Keratinocyte (primary cell): ENCODE measurements around the gene NOL4. TPM values are rescaled to one million over a fixed set of nuclear protein-coding genes. Genes with fewer than 3 reads are reported as not detected.

ENCODE experiments used
- DNase-seq: peaks from one replicate; pipeline ENCODE4 v3.0.0-alpha.2; 2011; ENCODE audit warnings: low read depth, missing footprints, low spot score
- FAIRE-seq: peaks from 2 replicates; lab custom pipeline; 2011; peaks lifted over from hg19 to GRCh38; lab: Jason Lieb, UNC
- H2AFZ ChIP-seq: 2 replicates; pipeline ENCODE4 v1.6.0; 2012; ENCODE audit warnings: low read length, control low read depth, inconsistent platforms; ENCODE audit not compliant: control insufficient read depth
- H3K27ac ChIP-seq: 2 replicates; pipeline ENCODE4 v1.5.1; 2011; ENCODE audit warnings: low read length; ENCODE audit not compliant: control insufficient read depth, insufficient read depth
- H3K27me3 ChIP-seq: 3 replicates; pipeline ENCODE4 v1.6.0; 2011; ENCODE audit warnings: low read length; ENCODE audit not compliant: control insufficient read depth, insufficient read depth; ENCODE audit errors: extremely low read depth
- H3K36me3 ChIP-seq, 2 experiments: 2 replicates in 1 of 2; 3 replicates in 1 of 2; pipeline ENCODE4 v1.5.1; 2011; ENCODE audit warnings: low read length in 2 of 2, mild to moderate bottlenecking in 1 of 2; ENCODE audit not compliant: control insufficient read depth in 2 of 2, insufficient read depth in 2 of 2; ENCODE audit errors: extremely low read depth in 1 of 2
- H3K4me1 ChIP-seq: 3 replicates; pipeline ENCODE4 v1.5.1; 2011; ENCODE audit warnings: low read length; ENCODE audit not compliant: control insufficient read depth, insufficient read depth; ENCODE audit errors: extremely low read depth
- H3K4me2 ChIP-seq: 3 replicates; pipeline ENCODE4 v1.6.0; 2011; ENCODE audit warnings: low read depth, low read length; ENCODE audit not compliant: control insufficient read depth, insufficient read depth; ENCODE audit errors: extremely low read depth
- H3K4me3 ChIP-seq, 3 experiments: fragments of 200-600 bp in 1 of 3; sonication (generic) in 1 of 3; 2 replicates in 2 of 3; 3 replicates in 1 of 3; pipeline ENCODE4 v1.5.1; 2011 to 2016; ENCODE audit warnings: low read length in 3 of 3, mild to moderate bottlenecking in 3 of 3, control low read depth in 2 of 3, inconsistent platforms in 1 of 3, low read depth in 1 of 3, mixed read lengths in 1 of 3, mixed run types in 1 of 3, moderate library complexity in 1 of 3; ENCODE audit not compliant: control insufficient read depth in 2 of 3, insufficient read depth in 2 of 3; ENCODE audit errors: extremely low read depth in 1 of 3
- H3K79me2 ChIP-seq: 2 replicates; pipeline ENCODE4 v1.6.0; 2012; ENCODE audit warnings: low read length; ENCODE audit not compliant: control insufficient read depth, insufficient read depth
- H3K9ac ChIP-seq: 3 replicates; pipeline ENCODE4 v1.6.0; 2011; ENCODE audit warnings: low read length; ENCODE audit not compliant: control insufficient read depth, insufficient read depth; ENCODE audit errors: extremely low read depth
- H3K9me1 ChIP-seq: 3 replicates; pipeline ENCODE4 v1.6.0; 2011; ENCODE audit warnings: low read length; ENCODE audit not compliant: control insufficient read depth, insufficient read depth; ENCODE audit errors: extremely low read depth
- H3K9me3 ChIP-seq: 2 replicates; pipeline ENCODE4 v1.5.1; 2012; ENCODE audit warnings: low read depth, low read length; ENCODE audit not compliant: control insufficient read depth
- H4K20me1 ChIP-seq: 3 replicates; pipeline ENCODE4 v1.6.0; 2011; ENCODE audit warnings: low read length; ENCODE audit not compliant: control insufficient read depth, insufficient read depth; ENCODE audit errors: extremely low read depth
- EZH2 ChIP-seq: IDR thresholded peaks from one replicate; pipeline ENCODE4 v1.6.1; 2012; ENCODE audit warnings: inconsistent platforms, mild to moderate bottlenecking, low read length, moderate library complexity
- dilution Hi-C: fragments of 300-500 bp; cut with MboI; formaldehyde crosslinking; loops from one replicate; pipeline ENCODE4 v1.7.0; 2020; ENCODE audit warnings: low sequenced_read_pairs; ENCODE audit not compliant: extremely low pct_ligation_motif_present
- polyA plus RNA-seq, 5 experiments: library from polyadenylated mRNA; depleted of rRNA in 3 of 5; stranded (reverse) in 3 of 5; stranded (forward) in 1 of 5; unstranded in 1 of 5; fragments of >200 nt; gene quantifications; 1 replicate in 1 of 5; 2 replicates in 3 of 5; 3 replicates in 1 of 5; pipeline versions ENCODE4 v1.2.1 to v1.2.3, GENCODE V29; 2011 to 2012; ENCODE audit warnings: missing spikeins in 2 of 5, low read depth in 1 of 5, low replicate concordance in 1 of 5
- TF ChIP-seq, protein P1 (sequence below), 3 experiments: IDR thresholded peaks in 1 of 3; conservative IDR thresholded peaks in 1 of 3; optimal IDR thresholded peaks in 1 of 3; 2 replicates in 2 of 3; 3 replicates in 1 of 3; pipeline versions ENCODE3 to v1.5.1; 2011; ENCODE audit warnings: low read length in 3 of 3, mild to moderate bottlenecking in 3 of 3, moderate library complexity in 2 of 3, control low read depth in 1 of 3, inconsistent platforms in 1 of 3; ENCODE audit not compliant: insufficient read depth in 2 of 3; ENCODE audit errors: extremely low read depth in 1 of 3

Gene NOL4
- polyA plus RNA-seq, 1 donor (not counting 4 experiments of a cell fraction or from before 2014, with no cell fraction given): not detected

- Histone ChIP-seq H3K4me2 (no peak overlapping the region), H3K9me3 (no peaks in the 10 kb centered on the region), H3K4me3 (no peak overlapping the region), H3K9me1 (no peaks in the 10 kb centered on the region), H3K4me1 (no peaks in the 10 kb centered on the region), H2AFZ (no peak overlapping the region), H3K36me3 (no peaks in the 10 kb centered on the region), H3K27ac (no peak overlapping the region), H3K79me2 (no peaks in the 10 kb centered on the region), H4K20me1 (no peaks in the 10 kb centered on the region), H3K27me3 (no peaks in the 10 kb centered on the region), H3K9ac (no peak overlapping the region)
- TF ChIP-seq EZH2: no peak
- TF ChIP-seq, protein P1, sequence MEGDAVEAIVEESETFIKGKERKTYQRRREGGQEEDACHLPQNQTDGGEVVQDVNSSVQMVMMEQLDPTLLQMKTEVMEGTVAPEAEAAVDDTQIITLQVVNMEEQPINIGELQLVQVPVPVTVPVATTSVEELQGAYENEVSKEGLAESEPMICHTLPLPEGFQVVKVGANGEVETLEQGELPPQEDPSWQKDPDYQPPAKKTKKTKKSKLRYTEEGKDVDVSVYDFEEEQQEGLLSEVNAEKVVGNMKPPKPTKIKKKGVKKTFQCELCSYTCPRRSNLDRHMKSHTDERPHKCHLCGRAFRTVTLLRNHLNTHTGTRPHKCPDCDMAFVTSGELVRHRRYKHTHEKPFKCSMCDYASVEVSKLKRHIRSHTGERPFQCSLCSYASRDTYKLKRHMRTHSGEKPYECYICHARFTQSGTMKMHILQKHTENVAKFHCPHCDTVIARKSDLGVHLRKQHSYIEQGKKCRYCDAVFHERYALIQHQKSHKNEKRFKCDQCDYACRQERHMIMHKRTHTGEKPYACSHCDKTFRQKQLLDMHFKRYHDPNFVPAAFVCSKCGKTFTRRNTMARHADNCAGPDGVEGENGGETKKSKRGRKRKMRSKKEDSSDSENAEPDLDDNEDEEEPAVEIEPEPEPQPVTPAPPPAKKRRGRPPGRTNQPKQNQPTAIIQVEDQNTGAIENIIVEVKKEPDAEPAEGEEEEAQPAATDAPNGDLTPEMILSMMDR (optimal IDR thresholded peaks at IDR 0.05 in 1 of 3, IDR thresholded peaks at IDR 0.05 in 1 of 3, conservative IDR thresholded peaks at IDR 0.05 in 1 of 3; ENCODE audit: extremely low read depth in 1 of 3, insufficient read depth in 2 of 3, low read length in 3 of 3): no peak
- dilution Hi-C loops: no loop called here
- FAIRE-seq (no peak), DNase-seq (no peak)
These were observed 20.8 kb downstream of the NOL4 start for GRCh38 chr18:34203866-34204265.

GRCh38 chr18:34196256-34196655, 28.5 kb downstream of the NOL4 start:
- Histone ChIP-seq H3K4me2 (no peak overlapping the region), H3K79me2 (no peaks in the 10 kb centered on the region), H2AFZ (no peak overlapping the region), H3K4me1 (no peaks in the 10 kb centered on the region), H3K36me3 (no peaks in the 10 kb centered on the region), H3K9ac (no peak overlapping the region), H3K9me1 (no peaks in the 10 kb centered on the region), H3K4me3 (no peak overlapping the region), H4K20me1 (no peaks in the 10 kb centered on the region), H3K27me3 (no peaks in the 10 kb centered on the region), H3K27ac (no peak overlapping the region), H3K9me3 (no peaks in the 10 kb centered on the region)
- dilution Hi-C loops: no loop called here
- FAIRE-seq (no peak), DNase-seq (no peak)
- TF ChIP-seq, protein P1 (optimal IDR thresholded peaks at IDR 0.05 in 1 of 3, IDR thresholded peaks at IDR 0.05 in 1 of 3, conservative IDR thresholded peaks at IDR 0.05 in 1 of 3; ENCODE audit: extremely low read depth in 1 of 3, insufficient read depth in 2 of 3, low read length in 3 of 3): no peak
- no peak for TF ChIP-seq EZH2
